ENCODE data around the gene RXFP3.

Gene RXFP3

DNA sequence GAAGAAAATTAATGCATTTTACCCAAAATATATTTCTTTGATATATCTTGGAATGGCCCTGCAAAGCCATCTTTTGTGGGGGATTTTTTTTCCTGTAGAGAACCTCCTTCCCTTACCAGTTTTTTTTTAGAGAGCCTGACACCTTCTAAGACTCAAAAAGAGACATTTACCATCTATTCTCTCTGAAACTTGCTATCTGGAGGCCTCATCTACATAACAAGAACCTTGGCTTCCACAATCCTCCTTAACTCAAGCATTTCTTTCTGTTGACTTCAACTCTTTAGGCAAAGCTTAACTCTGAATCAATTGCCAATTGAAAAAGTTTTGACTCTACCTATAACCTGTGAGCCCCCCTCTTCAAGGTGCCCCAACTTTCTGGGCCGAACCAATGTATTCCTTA is 42.1 kb downstream of the RXFP3 start:
- no peak for DNase-seq (ENCODE audit: extremely low read depth in 1 of 2, low read depth in 1 of 2)

DNA sequence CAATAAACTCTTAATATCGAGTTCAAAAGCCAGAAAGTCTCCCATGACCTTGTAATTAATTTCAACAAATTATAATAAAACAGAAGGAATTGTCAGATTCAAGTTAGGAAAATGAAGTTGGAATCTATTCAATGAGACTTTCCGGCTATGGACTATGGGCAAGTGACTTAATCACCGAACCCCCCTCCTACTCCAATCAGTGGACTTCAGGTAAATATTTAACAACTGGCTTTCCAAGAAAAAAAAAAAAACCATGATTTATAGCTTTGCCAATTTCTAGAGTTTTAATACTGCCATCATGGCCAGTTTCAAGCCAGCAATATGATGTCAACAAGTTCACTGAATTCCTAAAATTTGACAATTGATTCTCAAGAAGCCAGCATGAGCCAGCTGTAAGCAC is 43.8 kb downstream of the RXFP3 start:
- DNase-seq (ENCODE audit: extremely low read depth in 1 of 2, low read depth in 1 of 2): no peak

DNA sequence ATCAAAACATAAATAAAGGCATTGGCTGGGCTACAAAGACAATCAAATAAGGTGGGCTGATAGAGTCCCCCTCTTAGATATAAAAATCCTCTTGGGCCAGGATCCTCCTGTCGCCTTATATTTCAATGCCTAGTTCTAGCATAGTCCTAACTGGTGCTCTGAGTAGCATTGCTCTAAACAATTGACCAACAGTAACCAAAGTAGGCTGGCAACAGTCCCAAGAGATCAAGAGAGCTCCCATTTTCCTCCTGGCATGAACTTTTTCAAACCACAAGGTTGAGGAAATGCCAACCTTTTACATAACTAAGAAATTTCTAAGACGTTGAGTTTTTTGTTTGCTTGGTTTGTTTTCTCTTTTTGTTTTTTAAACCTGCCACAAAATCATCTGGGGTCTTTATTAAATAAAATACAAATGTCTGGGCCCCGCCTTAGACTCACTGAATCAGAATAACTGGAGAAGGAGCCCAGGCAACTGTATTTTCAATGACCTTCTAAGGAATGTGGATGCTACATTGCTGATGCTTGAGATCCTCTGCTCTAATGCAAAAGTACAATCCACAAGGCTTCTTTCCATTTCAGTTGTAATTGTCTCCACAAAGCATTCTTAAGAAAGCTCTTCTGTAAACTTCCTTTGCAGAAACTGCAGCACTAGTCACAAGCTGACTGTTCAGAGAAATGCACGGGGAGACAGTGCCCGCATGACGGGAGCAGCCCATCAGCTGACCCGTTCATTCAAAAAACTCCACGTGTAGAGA is 45.4 kb downstream of the RXFP3 start:
- no peak for DNase-seq (ENCODE audit: extremely low read depth in 1 of 2, low read depth in 1 of 2)

DNA sequence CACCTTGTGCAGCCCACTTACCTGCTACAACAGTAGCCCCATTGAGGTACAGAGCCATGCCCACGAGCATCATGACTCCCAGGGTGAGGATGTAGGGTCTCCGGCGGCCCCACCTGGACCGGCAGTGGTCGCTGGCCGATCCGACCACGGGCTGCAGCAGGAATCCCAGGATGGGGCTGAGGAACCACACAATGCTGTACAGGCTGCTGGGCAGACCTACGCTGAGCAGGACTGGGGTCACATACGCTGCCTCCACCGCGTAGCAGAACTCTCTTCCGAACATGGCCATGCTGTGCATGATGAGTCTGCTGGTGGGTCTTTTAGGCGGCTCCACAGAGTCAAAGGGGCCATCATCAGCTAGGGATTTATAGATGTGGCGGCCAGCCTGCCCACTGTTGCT is 48.0 kb downstream of the RXFP3 start:
- DNase-seq (ENCODE audit: extremely low read depth in 1 of 2, low read depth in 1 of 2): no peak

DNA sequence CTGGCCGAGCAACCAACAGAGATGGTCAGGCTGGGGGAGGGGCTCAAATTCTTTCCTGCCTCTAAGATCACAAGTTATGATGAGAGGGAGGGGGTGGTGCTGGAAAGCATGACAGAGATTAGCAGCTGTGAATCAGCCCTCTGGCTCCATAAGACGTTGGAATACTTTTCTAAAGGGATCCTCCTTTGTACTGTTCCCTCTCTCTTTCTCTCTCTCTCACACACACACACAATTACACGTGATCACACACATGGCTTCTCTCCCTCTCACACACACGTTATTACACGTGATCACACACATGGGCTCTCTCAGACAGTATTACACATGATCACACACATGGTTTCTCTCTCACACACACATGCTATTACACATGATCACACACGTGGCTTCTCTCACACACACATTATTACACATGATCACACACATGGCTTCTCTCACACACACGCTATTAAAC is 48.5 kb downstream of the RXFP3 start, which contains the start of gene SLC45A2:
Gene SLC45A2 (minus strand): TSS at position 23 of the 454 bp plus-strand sequence. CDS start 110 bp downstream, outside the sequence.
- no peak for DNase-seq (ENCODE audit: extremely low read depth in 1 of 2, low read depth in 1 of 2)

DNA sequence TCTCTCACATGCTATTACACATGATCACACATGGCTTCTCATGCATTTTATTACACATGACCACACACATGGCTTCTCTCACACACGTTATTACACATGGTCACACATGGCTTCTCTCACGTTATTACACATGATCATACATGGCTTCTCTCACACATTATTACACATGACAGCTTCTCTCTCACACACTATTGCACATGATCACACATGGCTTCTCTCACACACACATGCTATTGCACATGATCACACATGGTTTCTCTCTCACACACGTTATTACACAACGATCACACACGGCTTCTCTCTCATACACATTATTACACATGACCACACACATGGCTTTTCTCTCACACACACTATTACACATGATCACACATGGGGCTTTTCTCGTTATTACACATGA is 49.3 kb downstream of the RXFP3 start:
- DNase-seq (ENCODE audit: extremely low read depth in 1 of 2, low read depth in 1 of 2): no peak

Data from stimulated activated CD8-positive, alpha-beta memory T cell treated with anti-CD3 and anti-CD28 coated beads, Interleukin-7, amount 100 ng/mL, for 48 hours (primary cell).